ENCODE data around the gene COL5A2.

The COL5A2 gene

DNA sequence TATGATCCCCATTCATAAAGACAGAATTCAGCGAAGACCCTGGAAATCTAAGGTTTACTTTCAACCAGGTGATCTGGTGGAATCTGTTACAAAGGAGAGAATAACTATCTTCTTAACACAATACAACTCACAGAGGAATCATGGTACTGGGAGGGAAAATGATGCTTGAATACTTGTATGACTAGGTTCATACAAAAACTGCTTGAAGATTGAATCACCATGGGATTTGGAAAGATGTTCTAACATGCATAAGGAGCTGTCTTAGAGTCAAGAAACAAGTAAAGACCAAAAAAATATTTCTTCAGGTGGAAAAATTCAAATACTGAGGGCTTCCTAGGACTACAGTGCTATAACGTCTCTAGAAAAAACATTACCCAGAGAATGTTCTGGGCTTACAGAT, 32.2 kb downstream of the COL5A2 start:
- H3K4me3 ChIP-seq (replicated peaks; ENCODE audit: low read depth, low read length), result no peak overlapping the region
- no peak for DNase-seq (ENCODE audit: extremely low read depth, low read depth)
- TF ChIP-seq, protein P1, sequence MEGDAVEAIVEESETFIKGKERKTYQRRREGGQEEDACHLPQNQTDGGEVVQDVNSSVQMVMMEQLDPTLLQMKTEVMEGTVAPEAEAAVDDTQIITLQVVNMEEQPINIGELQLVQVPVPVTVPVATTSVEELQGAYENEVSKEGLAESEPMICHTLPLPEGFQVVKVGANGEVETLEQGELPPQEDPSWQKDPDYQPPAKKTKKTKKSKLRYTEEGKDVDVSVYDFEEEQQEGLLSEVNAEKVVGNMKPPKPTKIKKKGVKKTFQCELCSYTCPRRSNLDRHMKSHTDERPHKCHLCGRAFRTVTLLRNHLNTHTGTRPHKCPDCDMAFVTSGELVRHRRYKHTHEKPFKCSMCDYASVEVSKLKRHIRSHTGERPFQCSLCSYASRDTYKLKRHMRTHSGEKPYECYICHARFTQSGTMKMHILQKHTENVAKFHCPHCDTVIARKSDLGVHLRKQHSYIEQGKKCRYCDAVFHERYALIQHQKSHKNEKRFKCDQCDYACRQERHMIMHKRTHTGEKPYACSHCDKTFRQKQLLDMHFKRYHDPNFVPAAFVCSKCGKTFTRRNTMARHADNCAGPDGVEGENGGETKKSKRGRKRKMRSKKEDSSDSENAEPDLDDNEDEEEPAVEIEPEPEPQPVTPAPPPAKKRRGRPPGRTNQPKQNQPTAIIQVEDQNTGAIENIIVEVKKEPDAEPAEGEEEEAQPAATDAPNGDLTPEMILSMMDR (IDR thresholded peaks at IDR 0.05; ENCODE audit: low read depth, low read length, missing control alignments), result no peak

- TF ChIP-seq, protein P1 (IDR thresholded peaks at IDR 0.05; ENCODE audit: low read depth, low read length, missing control alignments), result no peak
- no peak for DNase-seq (ENCODE audit: extremely low read depth, low read depth)
- H3K4me3 ChIP-seq (replicated peaks; ENCODE audit: low read depth, low read length), result no peak overlapping the region
Observed at GRCh38 chr2:189146553-189146952, 33.0 kb downstream of the COL5A2 start.

GRCh38 chr2:189144700-189145211, 34.8 kb downstream of the COL5A2 start:
- no peak for DNase-seq (ENCODE audit: extremely low read depth, low read depth)
- no peak overlapping the region for H3K4me3 ChIP-seq (replicated peaks; ENCODE audit: low read depth, low read length)
- TF ChIP-seq, protein P1 (IDR thresholded peaks at IDR 0.05; ENCODE audit: low read depth, low read length, missing control alignments), result no peak

GRCh38 chr2:189143925-189144324, 35.6 kb downstream of the COL5A2 start:
- DNase-seq (ENCODE audit: extremely low read depth, low read depth), result peak; percentile 88
- TF ChIP-seq, protein P1 (IDR thresholded peaks at IDR 0.05; ENCODE audit: low read depth, low read length, missing control alignments), result no peak
- H3K4me3 ChIP-seq (replicated peaks; ENCODE audit: low read depth, low read length), result no peak overlapping the region

GRCh38 chr2:189142893-189143759, 36.4 kb downstream of the COL5A2 start:
- no peak overlapping the region for H3K4me3 ChIP-seq (replicated peaks; ENCODE audit: low read depth, low read length)
- TF ChIP-seq, protein P1 (IDR thresholded peaks at IDR 0.05; ENCODE audit: low read depth, low read length, missing control alignments), result peak; percentile 66
- DNase-seq (ENCODE audit: extremely low read depth, low read depth), result no peak

- DNase-seq (ENCODE audit: extremely low read depth, low read depth), result no peak
- no peak overlapping the region for H3K4me3 ChIP-seq (replicated peaks; ENCODE audit: low read depth, low read length)
- TF ChIP-seq, protein P1 (IDR thresholded peaks at IDR 0.05; ENCODE audit: low read depth, low read length, missing control alignments), result no peak
Observed at GRCh38 chr2:189138800-189139199, 40.8 kb downstream of the COL5A2 start.

Measured in HFF-Myc (cell line).